Measurements from ENCODE around the gene SIM2.

The SIM2 gene

GRCh38 chr21:36733857-36734256, 34.9 kb downstream of the SIM2 start:
- no peaks in the 10 kb centered on the region for H3K4me1 ChIP-seq (ENCODE audit: control insufficient read depth, insufficient read depth, low read length)
- peaks cover 51% of the 10 kb centered on the region for H3K36me3 ChIP-seq (ENCODE audit: insufficient read depth, low read length)
- H3K27me3 ChIP-seq (ENCODE audit: control insufficient read depth, insufficient read depth, low read length) = no peaks in the 10 kb centered on the region
- no peak overlapping the region for H3K4me2 ChIP-seq (ENCODE audit: low read length)
- no peaks in the 10 kb centered on the region for H3K9me3 ChIP-seq (replicated peaks; ENCODE audit: low read length)
- H3K4me3 ChIP-seq (ENCODE audit: low read length) = no peak overlapping the region
- no peak overlapping the region for H3K9ac ChIP-seq (ENCODE audit: low read depth, low read length)

GRCh38 chr21:36734367-36735200, 35.7 kb downstream of the SIM2 start:
- Histone ChIP-seq H3K4me2 (ENCODE audit: low read length) (no peak overlapping the region), H3K27me3 (ENCODE audit: control insufficient read depth, insufficient read depth, low read length) (no peaks in the 10 kb centered on the region), H3K4me3 (ENCODE audit: low read length) (no peak overlapping the region), H3K9me3 (replicated peaks; ENCODE audit: low read length) (no peaks in the 10 kb centered on the region), H3K36me3 (ENCODE audit: insufficient read depth, low read length) (peaks cover 45% of the 10 kb centered on the region), H3K4me1 (ENCODE audit: control insufficient read depth, insufficient read depth, low read length) (no peaks in the 10 kb centered on the region), H3K9ac (ENCODE audit: low read depth, low read length) (no peak overlapping the region)

- peaks cover 43% of the 10 kb centered on the region for H3K36me3 ChIP-seq (ENCODE audit: insufficient read depth, low read length)
- no peaks in the 10 kb centered on the region for H3K9me3 ChIP-seq (replicated peaks; ENCODE audit: low read length)
- H3K4me1 ChIP-seq (ENCODE audit: control insufficient read depth, insufficient read depth, low read length) = no peaks in the 10 kb centered on the region
- no peak overlapping the region for H3K4me2 ChIP-seq (ENCODE audit: low read length)
- no peak overlapping the region for H3K9ac ChIP-seq (ENCODE audit: low read depth, low read length)
- no peaks in the 10 kb centered on the region for H3K27me3 ChIP-seq (ENCODE audit: control insufficient read depth, insufficient read depth, low read length)
- H3K4me3 ChIP-seq (ENCODE audit: low read length) = no peak overlapping the region
Measured at GRCh38 chr21:36735201-36735515, 36.2 kb downstream of the SIM2 start.

- H3K27me3 ChIP-seq (ENCODE audit: control insufficient read depth, insufficient read depth, low read length) = no peaks in the 10 kb centered on the region
- no peak overlapping the region for H3K4me3 ChIP-seq (ENCODE audit: low read length)
- H3K4me2 ChIP-seq (ENCODE audit: low read length) = no peak overlapping the region
- H3K9ac ChIP-seq (ENCODE audit: low read depth, low read length) = no peak overlapping the region
- H3K36me3 ChIP-seq (ENCODE audit: insufficient read depth, low read length) = peaks cover 44% of the 10 kb centered on the region
- H3K4me1 ChIP-seq (ENCODE audit: control insufficient read depth, insufficient read depth, low read length) = no peaks in the 10 kb centered on the region
- H3K9me3 ChIP-seq (replicated peaks; ENCODE audit: low read length) = no peaks in the 10 kb centered on the region
Measured at GRCh38 chr21:36735724-36736320, 36.9 kb downstream of the SIM2 start.

GRCh38 chr21:36738489-36739126, 39.7 kb downstream of the SIM2 start:
- Histone ChIP-seq H3K36me3 (ENCODE audit: insufficient read depth, low read length) (peaks cover 42% of the 10 kb centered on the region), H3K9ac (ENCODE audit: low read depth, low read length) (no peak overlapping the region), H3K4me1 (ENCODE audit: control insufficient read depth, insufficient read depth, low read length) (no peaks in the 10 kb centered on the region), H3K4me2 (ENCODE audit: low read length) (no peak overlapping the region), H3K27me3 (ENCODE audit: control insufficient read depth, insufficient read depth, low read length) (no peaks in the 10 kb centered on the region), H3K4me3 (ENCODE audit: low read length) (no peak overlapping the region), H3K9me3 (replicated peaks; ENCODE audit: low read length) (no peaks in the 10 kb centered on the region)

- peaks cover 44% of the 10 kb centered on the region for H3K36me3 ChIP-seq (ENCODE audit: insufficient read depth, low read length)
- no peaks in the 10 kb centered on the region for H3K9me3 ChIP-seq (replicated peaks; ENCODE audit: low read length)
- no peak overlapping the region for H3K4me2 ChIP-seq (ENCODE audit: low read length)
- H3K4me1 ChIP-seq (ENCODE audit: control insufficient read depth, insufficient read depth, low read length) = no peaks in the 10 kb centered on the region
- H3K4me3 ChIP-seq (ENCODE audit: low read length) = no peak overlapping the region
- no peak overlapping the region for H3K9ac ChIP-seq (ENCODE audit: low read depth, low read length)
- H3K27me3 ChIP-seq (ENCODE audit: control insufficient read depth, insufficient read depth, low read length) = no peaks in the 10 kb centered on the region
Measured at GRCh38 chr21:36741506-36741905, 42.6 kb downstream of the SIM2 start.

- H3K9ac ChIP-seq (ENCODE audit: low read depth, low read length) = no peak overlapping the region
- H3K4me2 ChIP-seq (ENCODE audit: low read length) = no peak overlapping the region
- H3K9me3 ChIP-seq (replicated peaks; ENCODE audit: low read length) = no peaks in the 10 kb centered on the region
- H3K4me3 ChIP-seq (ENCODE audit: low read length) = no peak overlapping the region
- H3K36me3 ChIP-seq (ENCODE audit: insufficient read depth, low read length) = peaks cover 45% of the 10 kb centered on the region
- no peaks in the 10 kb centered on the region for H3K27me3 ChIP-seq (ENCODE audit: control insufficient read depth, insufficient read depth, low read length)
- no peaks in the 10 kb centered on the region for H3K4me1 ChIP-seq (ENCODE audit: control insufficient read depth, insufficient read depth, low read length)
Measured at GRCh38 chr21:36743008-36743407, 44.1 kb downstream of the SIM2 start.

- no peaks in the 10 kb centered on the region for H3K4me1 ChIP-seq (ENCODE audit: control insufficient read depth, insufficient read depth, low read length)
- no peak overlapping the region for H3K4me3 ChIP-seq (ENCODE audit: low read length)
- H3K27me3 ChIP-seq (ENCODE audit: control insufficient read depth, insufficient read depth, low read length) = no peaks in the 10 kb centered on the region
- no peak overlapping the region for H3K9ac ChIP-seq (ENCODE audit: low read depth, low read length)
- no peak overlapping the region for H3K4me2 ChIP-seq (ENCODE audit: low read length)
- H3K9me3 ChIP-seq (replicated peaks; ENCODE audit: low read length) = no peaks in the 10 kb centered on the region
- peaks cover 49% of the 10 kb centered on the region for H3K36me3 ChIP-seq (ENCODE audit: insufficient read depth, low read length)
Measured at GRCh38 chr21:36743446-36743845, 44.5 kb downstream of the SIM2 start.

GRCh38 chr21:36744190-36744559, 45.3 kb downstream of the SIM2 start:
- H3K4me3 ChIP-seq (ENCODE audit: low read length) = no peak overlapping the region
- H3K27me3 ChIP-seq (ENCODE audit: control insufficient read depth, insufficient read depth, low read length) = no peaks in the 10 kb centered on the region
- peaks cover 55% of the 10 kb centered on the region for H3K36me3 ChIP-seq (ENCODE audit: insufficient read depth, low read length)

GRCh38 chr21:36744560-36745231, 45.8 kb downstream of the SIM2 start:
- Histone ChIP-seq H3K9ac (ENCODE audit: low read depth, low read length) (no peak overlapping the region), H3K4me3 (ENCODE audit: low read length) (no peak overlapping the region), H3K27me3 (ENCODE audit: control insufficient read depth, insufficient read depth, low read length) (no peaks in the 10 kb centered on the region), H3K9me3 (replicated peaks; ENCODE audit: low read length) (no peaks in the 10 kb centered on the region), H3K4me2 (ENCODE audit: low read length) (no peak overlapping the region), H3K36me3 (ENCODE audit: insufficient read depth, low read length) (peaks cover 60% of the 10 kb centered on the region), H3K4me1 (ENCODE audit: control insufficient read depth, insufficient read depth, low read length) (no peaks in the 10 kb centered on the region)

More at GRCh38 chr21:36744190-36744559, 45.3 kb downstream of the SIM2 start:
- H3K4me1 ChIP-seq (ENCODE audit: control insufficient read depth, insufficient read depth, low read length) = no peaks in the 10 kb centered on the region
- no peaks in the 10 kb centered on the region for H3K9me3 ChIP-seq (replicated peaks; ENCODE audit: low read length)
- H3K9ac ChIP-seq (ENCODE audit: low read depth, low read length) = no peak overlapping the region
- H3K4me2 ChIP-seq (ENCODE audit: low read length) = no peak overlapping the region

- Histone ChIP-seq H3K36me3 (ENCODE audit: insufficient read depth, low read length) (peaks cover 57% of the 10 kb centered on the region), H3K27me3 (ENCODE audit: control insufficient read depth, insufficient read depth, low read length) (no peaks in the 10 kb centered on the region)
Measured at GRCh38 chr21:36745459-36745858, 46.5 kb downstream of the SIM2 start.

More at GRCh38 chr21:36745459-36745858, 46.5 kb downstream of the SIM2 start:
- Histone ChIP-seq H3K9ac (ENCODE audit: low read depth, low read length) (no peak overlapping the region), H3K9me3 (replicated peaks; ENCODE audit: low read length) (no peaks in the 10 kb centered on the region), H3K4me2 (ENCODE audit: low read length) (no peak overlapping the region), H3K4me1 (ENCODE audit: control insufficient read depth, insufficient read depth, low read length) (peaks cover 3% of the 10 kb centered on the region), H3K4me3 (ENCODE audit: low read length) (no peak overlapping the region)

Measured in skeletal muscle satellite cell (primary cell).